Measurements from ENCODE around the gene TM6SF1. TPM values are rescaled to one million over a fixed set of nuclear protein-coding genes. Genes with fewer than 3 reads are reported as not detected.

Gene TM6SF1
- total and polyA plus RNA-seq, 9 of the 15 experiments (the other 6 are each of a cell fraction or from before 2014, with no cell fraction given): 1.0 to 5.6 (median 3.5) TPM

DNA sequence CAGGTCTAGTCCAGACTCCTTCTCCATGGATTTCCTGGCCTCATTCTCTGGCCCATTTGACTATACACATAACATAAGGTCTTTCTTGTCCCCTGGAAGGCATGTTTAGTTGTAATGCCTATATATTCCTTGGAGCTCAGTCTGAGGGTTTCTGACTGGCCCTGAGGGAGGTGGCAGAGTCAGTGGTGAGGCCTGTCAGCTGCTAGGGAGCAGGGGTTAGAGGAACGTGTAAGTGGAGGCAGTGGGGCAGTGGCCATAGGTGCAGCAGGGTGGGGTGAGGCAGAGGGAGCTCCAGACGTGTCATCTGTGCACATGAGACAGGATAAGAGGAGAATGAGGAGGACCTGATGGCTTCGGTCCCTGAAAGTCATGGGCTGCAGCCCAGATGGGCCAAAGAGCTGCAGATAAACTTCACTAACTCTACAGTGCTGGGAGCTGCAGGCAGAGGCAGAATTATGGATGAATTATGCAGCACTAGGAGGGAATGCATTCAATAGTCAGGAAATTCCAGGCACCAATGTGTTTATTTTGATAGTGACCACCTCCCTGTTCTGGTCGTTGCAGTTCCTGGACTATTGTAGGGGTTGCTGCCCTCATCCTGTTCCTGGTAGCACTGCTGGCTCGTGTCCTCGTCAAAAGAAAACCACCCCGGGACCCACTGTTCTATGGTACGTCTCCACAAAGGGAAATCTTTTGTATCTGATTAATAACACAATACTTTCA, 4.9 kb downstream of the TM6SF1 start (continued):
- no peak for TF ChIP-seq JUNB (CRISPR knock-in tag; conservative IDR thresholded peaks at IDR 0.05)

DNA sequence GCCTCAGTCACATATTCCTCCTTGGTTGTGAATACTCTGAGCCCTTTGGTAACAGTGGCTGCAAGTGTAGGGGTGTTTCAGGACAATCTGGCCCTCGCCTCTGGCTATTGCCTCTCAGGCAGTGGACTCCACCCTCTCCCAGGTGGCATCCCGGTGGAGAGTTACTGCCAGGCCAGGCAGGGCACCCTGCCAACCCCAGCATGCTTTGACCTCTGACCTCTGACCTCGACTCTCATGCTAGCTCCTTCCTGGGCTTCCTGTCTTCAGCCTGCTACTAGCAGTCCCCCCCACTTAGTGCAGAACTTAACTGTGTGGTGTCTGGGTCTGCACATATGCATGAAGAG, 5.5 kb downstream of the TM6SF1 start:
- H3K9ac ChIP-seq (ENCODE audit: insufficient read depth in 1 of 2, low read depth in 2 of 2, low read length in 2 of 2): no peak overlapping the region
- FAIRE-seq: peak; percentile 6
- BruUV-seq (replicated peaks): no TSS peak
- H2AFZ ChIP-seq (ENCODE audit: low read depth, low read length): no peak overlapping the region
- H3K79me2 ChIP-seq (ENCODE audit: control insufficient read depth, insufficient read depth, low read length): no peaks in the 10 kb centered on the region
- peaks cover 13% of the 10 kb centered on the region in 2 experiments; a peak in 4 of 5 replicates for H3K4me1 ChIP-seq (replicated peaks in 1 of 2; ENCODE audit: control insufficient read depth in 2 of 2, insufficient read depth in 2 of 2, low read length in 2 of 2)
- no peak for DNase-seq (ENCODE audit: extremely low read depth in 1 of 4, low spot score in 3 of 4)
- no peak overlapping the region for H3K4me2 ChIP-seq (ENCODE audit: insufficient read depth, low read length)
- CTCF ChIA-PET (ENCODE audit: low intra/inter-chr PET ratio): no interaction called here
- 34% methylated on average over 3 of the region's 3 CpGs for WGBS (ENCODE audit: insufficient coverage, low coverage, missing lambda C conversion rate)
- H4K20me1 ChIP-seq (replicated peaks; ENCODE audit: control insufficient read depth, insufficient read depth, low read length): no peaks in the 10 kb centered on the region
- ATAC-seq: no peak
- intact Hi-C loops (cut with micrococcal nuclease): no loop called here
- in situ Hi-C loops (cut with MboI): no loop called here
- 0 out of 2 replicates have a peak, but pooled peaks have one; percentile 41 for TF ChIP-seq E2F3 (CRISPR knock-in tag; IDR thresholded peaks at IDR 0.05)
- peak; percentile 41; the same call in 1 of the 2 replicates for TF ChIP-seq NFIC (IDR thresholded peaks at IDR 0.05)
- TF ChIP-seq ZNF274 (IDR thresholded peaks at IDR 0.05; ENCODE audit: borderline replicate concordance, low read depth, low read length): no peak
- peak; percentile 95 for TF ChIP-seq NR2C2 (CRISPR knock-in tag; IDR thresholded peaks at IDR 0.05)
- peak; percentile 92 for TF ChIP-seq NR2C2 (tag; IDR thresholded peaks at IDR 0.05)
- peak; percentile 95 for TF ChIP-seq NR2C1 (IDR thresholded peaks at IDR 0.05)
- TF ChIP-seq NR2C1 (tag; IDR thresholded peaks at IDR 0.05): peak; percentile 96
- H3K9me1 ChIP-seq (ENCODE audit: control insufficient read depth, insufficient read depth, low read length): no peaks in the 10 kb centered on the region
- no peaks in the 10 kb centered on the region; a peak in 1 of 5 replicates for H3K27me3 ChIP-seq (ENCODE audit: control insufficient read depth in 2 of 2, insufficient read depth in 2 of 2, low read length in 2 of 2)
- H3K27ac ChIP-seq (ENCODE audit: extremely low read depth, low read depth, low read length): no peak overlapping the region
- no peaks in the 10 kb centered on the region for H3K36me3 ChIP-seq (ENCODE audit: control insufficient read depth, insufficient read depth, low read length)
- POLR2A ChIA-PET: interaction anchor here (0.7 to 2.3 kb wide), 3 partner anchors 16 to 31 kb away, joined by 3 to 7 read pairs (median 4); no protein-coding TSS in a partner anchor
- H3K4me3 ChIP-seq: no peak overlapping the region
- no peaks in the 10 kb centered on the region for H3K9me3 ChIP-seq (replicated peaks; ENCODE audit: control insufficient read depth, insufficient read depth, low read depth, low read length)

All from K562 (cell line).